Breast epithelium (tissue), 3 donors: ENCODE measurements around the gene TBC1D1.

Experiments
- POLR2AphosphoS5 ChIP-seq, 3 donors: sonication (generic); formaldehyde crosslinking; IDR thresholded peaks; one replicate each; pipeline ENCODE4 v1.6.1; 2017; ENCODE audit warnings: antibody characterized with exemption in 3 of 3
- TF ChIP-seq, protein P1 (sequence below), 3 donors: fragments of 450-650 bp; IDR thresholded peaks; one replicate each; pipeline ENCODE4 v1.5.1; 2016 to 2017; ENCODE audit warnings: antibody characterized with exemption in 3 of 3, mild to moderate bottlenecking in 3 of 3, moderate library complexity in 3 of 3

- TF ChIP-seq, protein P1, sequence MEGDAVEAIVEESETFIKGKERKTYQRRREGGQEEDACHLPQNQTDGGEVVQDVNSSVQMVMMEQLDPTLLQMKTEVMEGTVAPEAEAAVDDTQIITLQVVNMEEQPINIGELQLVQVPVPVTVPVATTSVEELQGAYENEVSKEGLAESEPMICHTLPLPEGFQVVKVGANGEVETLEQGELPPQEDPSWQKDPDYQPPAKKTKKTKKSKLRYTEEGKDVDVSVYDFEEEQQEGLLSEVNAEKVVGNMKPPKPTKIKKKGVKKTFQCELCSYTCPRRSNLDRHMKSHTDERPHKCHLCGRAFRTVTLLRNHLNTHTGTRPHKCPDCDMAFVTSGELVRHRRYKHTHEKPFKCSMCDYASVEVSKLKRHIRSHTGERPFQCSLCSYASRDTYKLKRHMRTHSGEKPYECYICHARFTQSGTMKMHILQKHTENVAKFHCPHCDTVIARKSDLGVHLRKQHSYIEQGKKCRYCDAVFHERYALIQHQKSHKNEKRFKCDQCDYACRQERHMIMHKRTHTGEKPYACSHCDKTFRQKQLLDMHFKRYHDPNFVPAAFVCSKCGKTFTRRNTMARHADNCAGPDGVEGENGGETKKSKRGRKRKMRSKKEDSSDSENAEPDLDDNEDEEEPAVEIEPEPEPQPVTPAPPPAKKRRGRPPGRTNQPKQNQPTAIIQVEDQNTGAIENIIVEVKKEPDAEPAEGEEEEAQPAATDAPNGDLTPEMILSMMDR (IDR thresholded peaks at IDR 0.05), result no peak
- TF ChIP-seq POLR2AphosphoS5 (IDR thresholded peaks at IDR 0.05), result no peak
These were observed 55.8 kb downstream of the TBC1D1 start for GRCh38 chr4:37946503-37947179.
